ENCODE data around the gene IGSF21. TPM values are rescaled to one million over a fixed set of nuclear protein-coding genes. Genes with fewer than 3 reads are reported as not detected.

IGSF21 gene
- total RNA-seq, 1 donor from 2014 or later: not detected

DNA sequence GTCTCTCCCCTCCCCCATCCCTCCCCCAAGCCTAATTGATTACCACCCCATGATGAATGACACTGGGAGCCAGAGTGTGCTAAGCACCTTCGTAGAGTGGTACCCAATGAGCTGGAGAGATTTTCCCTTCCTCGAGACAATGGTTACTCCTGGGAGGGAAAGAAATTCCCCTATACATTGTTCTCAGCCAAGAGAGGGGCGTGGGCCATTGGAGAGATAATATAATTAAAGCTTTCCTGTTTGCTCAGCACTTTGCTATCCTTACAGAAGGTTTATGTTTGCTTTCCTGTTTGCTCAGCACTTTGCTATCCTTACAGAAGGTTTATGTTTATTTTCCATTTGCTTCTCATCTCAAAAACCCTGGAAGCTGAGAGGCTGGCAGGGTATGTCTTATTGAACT, 247.0 kb downstream of the IGSF21 start:
- DNase-seq (ENCODE audit: low read depth) (no peak), FAIRE-seq (no peak)
- Histone ChIP-seq H3K36me3 (ENCODE audit: control insufficient read depth, insufficient read depth, low read length) (no peaks in the 10 kb centered on the region), H3K4me3 (ENCODE audit: low read depth, low read length) (no peak overlapping the region), H3K27me3 (ENCODE audit: control insufficient read depth, insufficient read depth, low read length) (no peaks in the 10 kb centered on the region)
- no peak for TF ChIP-seq CTCF (IDR thresholded peaks at IDR 0.05; ENCODE audit: insufficient read depth, low read length, severe bottlenecking)

- FAIRE-seq (no peak), DNase-seq (ENCODE audit: low read depth) (no peak)
- Histone ChIP-seq H3K27me3 (ENCODE audit: control insufficient read depth, insufficient read depth, low read length) (no peaks in the 10 kb centered on the region), H3K4me3 (ENCODE audit: low read depth, low read length) (no peak overlapping the region), H3K36me3 (ENCODE audit: control insufficient read depth, insufficient read depth, low read length) (no peaks in the 10 kb centered on the region)
- no peak for TF ChIP-seq CTCF (IDR thresholded peaks at IDR 0.05; ENCODE audit: insufficient read depth, low read length, severe bottlenecking)
Measured at GRCh38 chr1:18357622-18358230, 250.1 kb downstream of the IGSF21 start.

DNA sequence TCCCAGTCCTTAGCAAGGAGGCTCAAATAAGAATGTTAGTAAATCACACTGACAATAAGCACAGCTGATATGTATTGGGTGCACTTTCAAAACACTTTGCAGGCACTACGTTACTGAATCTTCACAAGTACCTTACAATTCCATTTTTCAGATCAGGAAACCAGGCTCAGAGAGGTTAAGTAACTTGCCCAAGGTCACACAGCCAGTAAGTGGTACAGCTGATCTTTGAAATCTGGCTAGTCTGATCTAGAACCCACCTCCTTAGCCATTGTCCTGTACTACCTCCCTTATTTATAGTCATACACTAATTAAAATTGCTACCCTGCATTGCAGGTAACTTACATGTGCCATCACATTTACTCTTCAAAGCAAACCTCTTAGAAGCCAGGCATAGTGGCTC, 251.0 kb downstream of the IGSF21 start:
- FAIRE-seq: no peak
- H3K4me3 ChIP-seq (ENCODE audit: low read depth, low read length): no peak overlapping the region
- H3K36me3 ChIP-seq (ENCODE audit: control insufficient read depth, insufficient read depth, low read length): no peaks in the 10 kb centered on the region
- no peak for DNase-seq (ENCODE audit: low read depth)
- no peaks in the 10 kb centered on the region for H3K27me3 ChIP-seq (ENCODE audit: control insufficient read depth, insufficient read depth, low read length)
- no peak for TF ChIP-seq CTCF (IDR thresholded peaks at IDR 0.05; ENCODE audit: insufficient read depth, low read length, severe bottlenecking)

DNA sequence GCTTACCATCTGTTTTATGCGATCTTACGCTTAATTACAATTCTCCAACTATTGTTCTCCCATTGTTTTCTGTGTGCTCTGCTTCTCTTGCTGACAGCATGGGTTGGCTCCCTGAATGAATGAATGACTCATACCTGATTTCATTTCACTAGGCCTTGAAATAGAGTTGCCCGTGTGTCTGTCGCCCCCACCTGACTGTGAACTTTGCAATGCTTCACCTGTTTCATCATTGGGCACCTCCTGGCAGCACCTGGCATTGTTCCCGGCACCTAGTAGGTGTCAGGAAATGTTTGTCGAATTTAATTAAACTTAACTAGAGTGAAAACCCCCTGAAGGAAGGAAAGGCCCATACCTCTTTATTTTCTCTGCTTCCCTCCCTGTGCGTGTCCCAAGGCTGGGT, 252.7 kb downstream of the IGSF21 start:
- peak; percentile 47 for FAIRE-seq
- H3K4me3 ChIP-seq (ENCODE audit: low read depth, low read length): no peak overlapping the region
- DNase-seq (ENCODE audit: low read depth): peak; percentile 22
- H3K36me3 ChIP-seq (ENCODE audit: control insufficient read depth, insufficient read depth, low read length): no peaks in the 10 kb centered on the region
- H3K27me3 ChIP-seq (ENCODE audit: control insufficient read depth, insufficient read depth, low read length): no peaks in the 10 kb centered on the region
- TF ChIP-seq CTCF (IDR thresholded peaks at IDR 0.05; ENCODE audit: insufficient read depth, low read length, severe bottlenecking): no peak

DNA sequence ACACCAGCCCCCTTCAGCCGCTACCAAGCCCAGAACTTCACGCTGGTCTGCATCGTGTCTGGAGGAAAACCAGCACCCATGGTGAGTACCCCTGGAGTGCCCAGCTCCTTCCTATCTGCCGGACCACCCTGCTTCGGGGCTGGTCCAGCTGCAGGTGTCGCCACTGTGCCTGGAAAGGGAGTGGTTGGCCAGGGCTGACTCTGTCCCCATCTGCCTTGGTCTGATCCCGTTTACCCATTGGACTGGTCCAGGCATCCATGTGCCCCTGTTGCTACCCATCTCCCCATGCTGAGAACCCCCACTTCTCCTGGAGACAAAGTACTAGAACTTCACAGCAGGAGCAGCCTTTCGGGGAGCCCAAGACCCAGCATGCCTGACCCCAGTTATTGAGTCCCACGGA, 254.6 kb downstream of the IGSF21 start:
- Histone ChIP-seq H3K4me3 (ENCODE audit: low read depth, low read length) (no peak overlapping the region), H3K36me3 (ENCODE audit: control insufficient read depth, insufficient read depth, low read length) (no peaks in the 10 kb centered on the region), H3K27me3 (ENCODE audit: control insufficient read depth, insufficient read depth, low read length) (no peaks in the 10 kb centered on the region)
- DNase-seq (ENCODE audit: low read depth) (no peak), FAIRE-seq (no peak)
- TF ChIP-seq CTCF (IDR thresholded peaks at IDR 0.05; ENCODE audit: insufficient read depth, low read length, severe bottlenecking): no peak

DNA sequence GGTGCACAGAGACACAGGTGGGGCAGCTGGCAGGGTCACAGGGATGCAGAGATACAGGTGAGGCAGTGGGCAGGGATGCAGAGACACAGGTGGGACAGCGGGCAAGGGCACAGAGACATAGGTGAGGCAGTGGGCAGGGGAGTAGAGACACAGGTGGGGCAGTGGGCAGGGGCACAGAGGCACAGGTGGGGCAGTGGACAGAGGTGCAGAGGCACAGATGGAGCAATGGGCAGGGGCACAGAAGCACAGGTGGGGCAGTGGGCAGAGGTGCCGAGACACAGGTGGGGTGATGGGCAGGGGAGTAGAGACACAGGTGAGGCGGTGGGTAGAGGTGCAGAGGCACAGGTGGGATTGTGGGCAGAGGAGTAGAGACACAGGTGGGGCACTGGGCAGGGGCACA, 255.8 kb downstream of the IGSF21 start:
- no peak for FAIRE-seq
- Histone ChIP-seq H3K36me3 (ENCODE audit: control insufficient read depth, insufficient read depth, low read length) (no peaks in the 10 kb centered on the region), H3K27me3 (ENCODE audit: control insufficient read depth, insufficient read depth, low read length) (no peaks in the 10 kb centered on the region), H3K4me3 (ENCODE audit: low read depth, low read length) (no peak overlapping the region)
- TF ChIP-seq CTCF (IDR thresholded peaks at IDR 0.05; ENCODE audit: insufficient read depth, low read length, severe bottlenecking): no peak
- DNase-seq (ENCODE audit: low read depth): no peak
